B cell (primary cell): Measurements from ENCODE around the gene XPO1. TPM values are rescaled to one million over a fixed set of nuclear protein-coding genes. Genes with fewer than 3 reads are reported as not detected.

ENCODE experiments used
- ATAC-seq: fragments of 200-7000 bp; cut with Tn5 transposase; one replicate; pipeline ENCODE4 v1.10.0; 2021; ENCODE audit warnings: low read depth, mild to moderate bottlenecking, moderate number of reproducible peaks, moderate library complexity
- CTCF ChIA-PET: fragments of 350-600 bp; sonication (Branson Sonifier 250); formaldehyde crosslinking; loops from one replicate; lab custom pipeline; 2021; ENCODE audit warnings: antibody characterized with exemption, inconsistent platforms; lab: Charles Lee
- POLR2A ChIA-PET: fragments of 350-600 bp; sonication (Branson Sonifier 250); formaldehyde crosslinking; loops from one replicate; lab custom pipeline; 2021; ENCODE audit warnings: antibody characterized with exemption; lab: Charles Lee
- DNase-seq: peaks from one replicate; pipeline ENCODE4 v3.0.0; 2013
- H2AFZ ChIP-seq: 2 replicates; pipeline ENCODE4 v1.6.1; 2012; ENCODE audit warnings: mild to moderate bottlenecking, low read depth, low read length; ENCODE audit not compliant: insufficient read depth, poor library complexity, severe bottlenecking
- H3K27ac ChIP-seq, 2 donors: 1 replicate in 1 of 2; 2 replicates in 1 of 2; pipeline ENCODE4 v1.5.1; 2012 to 2013; ENCODE audit warnings: low read length in 2 of 2, mild to moderate bottlenecking in 2 of 2, moderate library complexity in 1 of 2
- H3K27me3 ChIP-seq, 4 experiments: fragments of 200-600 bp in 1 of 4; sonication (generic) in 1 of 4; replicated peaks in 1 of 4; 1 replicate in 2 of 4; 2 replicates in 2 of 4; pipeline versions ENCODE4 v1.6.1 to v1.7.0; 2013 to 2016; ENCODE audit warnings: low read length in 3 of 4, mild to moderate bottlenecking in 2 of 4, mixed read lengths in 1 of 4, moderate library complexity in 1 of 4; ENCODE audit not compliant: insufficient read depth in 4 of 4, control insufficient read depth in 3 of 4; ENCODE audit errors: control extremely low read depth in 1 of 4
- H3K36me3 ChIP-seq, 2 experiments: replicated peaks in 1 of 2; 1 replicate in 1 of 2; 2 replicates in 1 of 2; pipeline versions ENCODE4 v1.6.1 to v1.7.1; 2013; ENCODE audit warnings: low read length in 1 of 2; ENCODE audit not compliant: insufficient read depth in 2 of 2, control insufficient read depth in 1 of 2; ENCODE audit errors: control extremely low read depth in 1 of 2, extremely low read depth in 1 of 2
- H3K4me1 ChIP-seq, 2 donors: fragments of 200-600 bp in 1 of 2; sonication (generic) in 1 of 2; 1 replicate in 1 of 2; 2 replicates in 1 of 2; pipeline versions ENCODE4 v1.5.1 to v1.6.1; 2013 to 2017; ENCODE audit warnings: low read length in 2 of 2; ENCODE audit not compliant: control insufficient read depth in 2 of 2, insufficient read depth in 2 of 2
- H3K4me2 ChIP-seq: replicated peaks from 2 replicates; pipeline ENCODE3; 2012; ENCODE audit warnings: mild to moderate bottlenecking, low read depth, low read length; ENCODE audit not compliant: poor library complexity, severe bottlenecking
- H3K4me3 ChIP-seq, 5 experiments: fragments of 200-600 bp in 1 of 5; sonication (generic) in 1 of 5; 1 replicate in 3 of 5; 2 replicates in 2 of 5; pipeline versions ENCODE4 v1.5.1 to v1.7.0; 2011 to 2016; ENCODE audit warnings: low read length in 4 of 5, mild to moderate bottlenecking in 4 of 5, low read depth in 2 of 5, control low read depth in 1 of 5, moderate library complexity in 1 of 5; ENCODE audit not compliant: insufficient read depth in 1 of 5; ENCODE audit errors: control extremely low read depth in 1 of 5, extremely low read depth in 1 of 5
- H3K79me2 ChIP-seq: fragments of 200-600 bp; sonication (generic); one replicate; pipeline ENCODE4 v1.6.0; 2016; ENCODE audit warnings: low read length; ENCODE audit not compliant: control insufficient read depth, insufficient read depth
- H3K9ac ChIP-seq: fragments of 200-600 bp; sonication (generic); 2 replicates; pipeline ENCODE4 v1.6.1; 2017; ENCODE audit warnings: mild to moderate bottlenecking, low read length, moderate library complexity
- H3K9me3 ChIP-seq, 3 donors: one replicate each; pipeline versions ENCODE4 v1.6.1 to v1.7.1; 2013; ENCODE audit warnings: low read length in 2 of 3; ENCODE audit not compliant: control insufficient read depth in 2 of 3, insufficient read depth in 1 of 3; ENCODE audit errors: control extremely low read depth in 1 of 3
- H4K20me1 ChIP-seq: 2 replicates; pipeline ENCODE4 v1.6.0; 2012; ENCODE audit warnings: mild to moderate bottlenecking, low read length; ENCODE audit not compliant: insufficient read depth, control insufficient read depth, poor library complexity, severe bottlenecking
- H3K27ac Mint-ChIP-seq: one replicate; pipeline ENCODE4 v1.8.0; 2021; ENCODE audit warnings: mixed read lengths
- H3K27me3 Mint-ChIP-seq: one replicate; pipeline ENCODE4 v1.8.0; 2021; ENCODE audit warnings: mixed read lengths
- H3K4me1 Mint-ChIP-seq: one replicate; pipeline ENCODE4 v1.8.0; 2021; ENCODE audit warnings: mixed read lengths
- H3K4me3 Mint-ChIP-seq: one replicate; pipeline ENCODE4 v1.8.0; 2021; ENCODE audit warnings: mixed read lengths
- H3K9me3 Mint-ChIP-seq: one replicate; pipeline ENCODE4 v1.8.0; 2022; ENCODE audit warnings: mixed read lengths; ENCODE audit not compliant: insufficient read depth
- CTCF ChIP-seq: fragments of 200-600 bp; IDR thresholded peaks from one replicate; pipeline ENCODE4 v1.8.0; 2022; ENCODE audit warnings: antibody characterized with exemption, mild to moderate bottlenecking
- EZH2 ChIP-seq: IDR thresholded peaks from 2 replicates; pipeline ENCODE4 v1.6.1; 2012; ENCODE audit warnings: borderline replicate concordance, low read depth, mild to moderate bottlenecking, moderate library complexity, low read length; ENCODE audit not compliant: insufficient read depth, poor library complexity, severe bottlenecking
- WGBS: methylation state at CpG from one replicate; pipeline ENCODE4 v1.1.5; 2013; ENCODE audit warnings: missing lambda C conversion rate; ENCODE audit not compliant: insufficient coverage; 5-methylcytosine and 5-hydroxymethylcytosine counted together
- intact Hi-C: fragments of 100-400 bp; cut with micrococcal nuclease; formaldehyde crosslinking; loops from one replicate; pipeline ENCODE4 v1.10.0; 2022
- polyA plus RNA-seq: library from polyadenylated mRNA; depleted of rRNA; stranded (reverse); fragments of >200 nt; gene quantifications from 2 replicates; pipeline ENCODE4 v1.2.3, GENCODE V29; 2012
- total RNA-seq, 2 donors: library from RNA; stranded (reverse); fragments of 120-200 nt in 1 of 2; gene quantifications; 1 replicate in 1 of 2; 2 replicates in 1 of 2; pipeline versions ENCODE4 v1.2.3 to v1.2.4, GENCODE V29; 2013 to 2022

Gene XPO1
- total and polyA plus RNA-seq, 2 donors (not counting 1 experiment from before 2014, with no cell fraction given): 43.8 to 208 TPM

- H3K4me1 ChIP-seq: peaks cover 24% of the 10 kb centered on the region in 2 donors
- under 1% methylated on average over 82 of the region's 91 CpGs for WGBS
- peak within 1 kb of the TSS; percentile 96 for H3K27ac Mint-ChIP-seq
- H3K27ac ChIP-seq: peak within 1 kb of the TSS; percentile 96 to 99
- H3K36me3 ChIP-seq: peaks cover 0 to 2% of the 10 kb centered on the region in 2 experiments
- TF ChIP-seq EZH2 (no peak), CTCF (no peak)
- peak within 1 kb of the TSS; percentile 93 for H3K4me2 ChIP-seq
- H4K20me1 ChIP-seq: peaks cover 16% of the 10 kb centered on the region
- peak within 1 kb of the TSS; percentile 93 for H3K4me3 Mint-ChIP-seq
- DNase-seq (peak; percentile 96), ATAC-seq (peak; percentile 79)
- no peaks in the 10 kb centered on the region for H3K27me3 ChIP-seq
- H2AFZ ChIP-seq: peak within 1 kb of the TSS; percentile 73
- H3K9ac ChIP-seq: peak within 1 kb of the TSS; percentile 96
- ChIA-PET CTCF (interaction anchor here (0.7 to 4.0 kb wide), 3 partner anchors 45 to 50 kb away, joined by 3 to 30 read pairs (median 18); no protein-coding TSS in a partner anchor), POLR2A (interaction anchor here (0.6 to 1.8 kb wide), 7 partner anchors 7 to 383 kb away, joined by 3 to 9 read pairs (median 3); partner anchors contain the start of genes FAM161A and XPO1)
- H3K4me3 ChIP-seq: peak within 1 kb of the TSS; percentile 69 to 95 (median 85)
- peaks cover 39% of the 10 kb centered on the region for H3K79me2 ChIP-seq
- H3K9me3 Mint-ChIP-seq: no peaks in the 10 kb centered on the region
- no peaks in the 10 kb centered on the region for H3K27me3 Mint-ChIP-seq
- H3K9me3 ChIP-seq: no peaks in the 10 kb centered on the region
- H3K4me1 Mint-ChIP-seq: peaks cover 29% of the 10 kb centered on the region
- intact Hi-C loops: loop anchor here (1.0 to 5.0 kb wide), 6 partner anchors 28 to 589 kb away; partner anchors contain the start of genes REL and XPO1
Measured at GRCh38 chr2:61470965-61471904, 66.9 kb downstream of the XPO1 start, which contains the start of gene USP34. USP34 (minus strand) TSS chr2:61471087; CDS start chr2:61470692, 395 bp downstream.
